K562 (cell line): Measurements from ENCODE around the gene FBXO27. TPM values are rescaled to one million over a fixed set of nuclear protein-coding genes. Genes with fewer than 3 reads are reported as not detected.

Experiments
- BRF1 ChIP-seq: IDR thresholded peaks from 3 replicates; pipeline ENCODE4 v1.6.1; 2011; ENCODE audit warnings: borderline replicate concordance, mild to moderate bottlenecking; ENCODE audit not compliant: insufficient read length; ENCODE audit errors: extremely low read depth
- CAMTA2 ChIP-seq: fragments of 250-450 bp; sonication (Bioruptor Pico); conservative IDR thresholded peaks from 2 replicates; pipeline ENCODE4 v1.5.1; 2022
- CBFA2T2 ChIP-seq: fragments of 450-650 bp; conservative IDR thresholded peaks from 2 replicates; pipeline ENCODE4 v1.6.1; 2017; ENCODE audit warnings: mild to moderate bottlenecking
- CEBPG ChIP-seq, 3 experiments: fragments of 200-800 bp in 1 of 3; sonication (Bioruptor generic) in 1 of 3; sonication (generic) in 1 of 3; formaldehyde crosslinking in 1 of 3; IDR thresholded peaks in 2 of 3; conservative IDR thresholded peaks in 1 of 3; 2 replicates each; pipeline versions ENCODE4 v1.6.1 to v1.8.0; 2016 to 2022; ENCODE audit warnings: missing compliant biosample characterization in 2 of 3, missing genetic modification characterization in 2 of 3, mild to moderate bottlenecking in 1 of 3, missing genetic modification reagents in 1 of 3
- E4F1 ChIP-seq: fragments of 250-450 bp; sonication (Bioruptor Pico); IDR thresholded peaks from 2 replicates; pipeline ENCODE4 v1.5.0; 2021; ENCODE audit warnings: mild to moderate bottlenecking, borderline replicate concordance
- ETV5 ChIP-seq: sonication (generic); formaldehyde crosslinking; IDR thresholded peaks from 2 replicates; pipeline ENCODE4 v1.4.0; 2020; ENCODE audit warnings: low read depth, mild to moderate bottlenecking, missing genetic modification reagents
- FOXK1 ChIP-seq: sonication (generic); formaldehyde crosslinking; IDR thresholded peaks from 2 replicates; pipeline ENCODE4 v1.8.0; 2022; ENCODE audit warnings: missing genetic modification reagents, mild to moderate bottlenecking, borderline replicate concordance
- GABPB2 ChIP-seq: fragments of 250-450 bp; sonication (Bioruptor Pico); conservative IDR thresholded peaks from 2 replicates; pipeline ENCODE4 v1.5.1; 2021; ENCODE audit warnings: mild to moderate bottlenecking
- MXI1 ChIP-seq: IDR thresholded peaks from 2 replicates; pipeline ENCODE4 v1.6.1; 2011; ENCODE audit warnings: low read depth, mild to moderate bottlenecking, improper control_type of control experiment, low read length
- NEUROD1 ChIP-seq: fragments of 150-350 bp; IDR thresholded peaks from 2 replicates; pipeline ENCODE4 v1.6.1; 2014; ENCODE audit warnings: borderline replicate concordance, low read length, low read depth; ENCODE audit not compliant: partially characterized antibody
- NFE2L1 ChIP-seq: fragments of 450-650 bp; IDR thresholded peaks from 2 replicates; pipeline ENCODE4 v1.6.1; 2016; ENCODE audit warnings: missing genetic modification characterization, low read depth, mild to moderate bottlenecking, missing compliant biosample characterization, moderate library complexity, borderline replicate concordance
- PHTF2 ChIP-seq: fragments of 250-450 bp; sonication (Bioruptor Pico); IDR thresholded peaks from 2 replicates; pipeline ENCODE4 v1.5.0; 2021; ENCODE audit warnings: mild to moderate bottlenecking
- POLR2B ChIP-seq: fragments of 450-650 bp; IDR thresholded peaks from 2 replicates; pipeline ENCODE4 v1.6.1; 2018; ENCODE audit warnings: low read depth; ENCODE audit not compliant: partially characterized antibody
- PRMT5 ChIP-seq: sonication (generic); formaldehyde crosslinking; IDR thresholded peaks from 2 replicates; pipeline ENCODE4 v1.5.0; 2020; ENCODE audit warnings: missing genetic modification reagents
- RBM15 ChIP-seq: fragments of 200-400 bp; formaldehyde crosslinking; IDR thresholded peaks from 2 replicates; pipeline ENCODE4 v1.6.1; 2018; ENCODE audit warnings: mild to moderate bottlenecking, low read length, moderate library complexity; ENCODE audit not compliant: insufficient read depth
- SIRT6 ChIP-seq: IDR thresholded peaks from one replicate; pipeline ENCODE4 v1.6.1; 2012; ENCODE audit warnings: low read depth, mild to moderate bottlenecking, control low read depth, inconsistent platforms, low read length, moderate library complexity
- SMAD3 ChIP-seq: fragments of 450-650 bp; formaldehyde crosslinking; conservative IDR thresholded peaks from 2 replicates; pipeline ENCODE4 v1.4.0; 2020; ENCODE audit warnings: mild to moderate bottlenecking
- SPI1 ChIP-seq: IDR thresholded peaks from 2 replicates; pipeline ENCODE4 v1.6.1; 2011; ENCODE audit warnings: low read depth, low read length, control low read depth, borderline replicate concordance
- XRCC4 ChIP-seq: IDR thresholded peaks from one replicate; pipeline ENCODE4 v1.6.1; 2011; ENCODE audit not compliant: insufficient read depth, insufficient read length; ENCODE audit errors: extremely low read depth
- XRCC5 ChIP-seq: fragments of 200-400 bp; formaldehyde crosslinking; IDR thresholded peaks from 2 replicates; pipeline ENCODE4 v1.6.1; 2017; ENCODE audit warnings: low read depth, mild to moderate bottlenecking, low read length
- ZNF324 ChIP-seq: fragments of 250-450 bp; sonication (Bioruptor Pico); IDR thresholded peaks from 2 replicates; pipeline ENCODE4 v1.4.0; 2020; ENCODE audit warnings: mild to moderate bottlenecking
- ZNF586 ChIP-seq: fragments of 450-650 bp; formaldehyde crosslinking; conservative IDR thresholded peaks from 2 replicates; pipeline ENCODE4 v1.4.0; 2020; ENCODE audit warnings: mild to moderate bottlenecking, moderate library complexity
- ZNF668 ChIP-seq: fragments of 250-450 bp; sonication (Bioruptor Pico); IDR thresholded peaks from 2 replicates; pipeline ENCODE4 v1.8.0; 2022; ENCODE audit warnings: mild to moderate bottlenecking, inconsistent platforms
- ZNF699 ChIP-seq: fragments of 250-450 bp; sonication (Bioruptor Pico); IDR thresholded peaks from 2 replicates; pipeline ENCODE4 v1.8.0; 2021; ENCODE audit warnings: mild to moderate bottlenecking, moderate library complexity; ENCODE audit not compliant: insufficient replicate concordance
- ZNF75A ChIP-seq: fragments of 450-650 bp; formaldehyde crosslinking; IDR thresholded peaks from 2 replicates; pipeline ENCODE4 v1.4.0; 2020; ENCODE audit warnings: mild to moderate bottlenecking
- polyA plus RNA-seq, 8 experiments: library from polyadenylated mRNA; depleted of rRNA in 4 of 8; stranded (reverse) in 5 of 8; unstranded in 3 of 8; fragments of >200 nt; fragmentation: Nextera tagmentation in 2 of 8; fragmentation: Illumina TruSeq in 1 of 8; extraction: Ambion mirVana in 2 of 8; extraction: Trizol in 1 of 8; gene quantifications; 2 replicates each; pipeline versions ENCODE4 v1.2.1 to v1.2.3, GENCODE V29; 2011 to 2014; ENCODE audit warnings: inconsistent platforms in 1 of 8, missing spikeins in 1 of 8
- total RNA-seq, 7 experiments: library from RNA; depleted of rRNA in 6 of 7; stranded (reverse); fragments of >200 nt in 6 of 7; fragmentation: Illumina TruSeq in 2 of 7; extraction: Trizol in 2 of 7; gene quantifications; 2 replicates each; pipeline versions ENCODE4 v1.2.1 to v1.2.3, GENCODE V29; 2011 to 2021; ENCODE audit warnings: low replicate concordance in 1 of 7
- TF ChIP-seq, protein P1 (sequence below), 2 experiments: IDR thresholded peaks; 2 replicates each; pipeline ENCODE4 v1.6.1; 2011; ENCODE audit warnings: borderline replicate concordance in 1 of 2, control low read depth in 1 of 2, low read depth in 1 of 2, low read length in 1 of 2, mild to moderate bottlenecking in 1 of 2, mixed read lengths in 1 of 2, moderate library complexity in 1 of 2; ENCODE audit not compliant: insufficient read depth in 1 of 2, insufficient read length in 1 of 2, poor library complexity in 1 of 2, severe bottlenecking in 1 of 2; ENCODE audit errors: extremely low read depth in 1 of 2

Gene FBXO27
- total and polyA plus RNA-seq, 9 of the 15 experiments (the other 6 are each of a cell fraction or from before 2014, with no cell fraction given) = 1.8 to 11.0 (median 6.3) TPM

- 0 out of 2 replicates have a peak, but pooled peaks have one; percentile 3 for TF ChIP-seq CBFA2T2
- no peak for TF ChIP-seq PRMT5 (CRISPR knock-in tag)
- no peak for TF ChIP-seq ZNF586 (CRISPR knock-in tag)
- TF ChIP-seq, protein P1, sequence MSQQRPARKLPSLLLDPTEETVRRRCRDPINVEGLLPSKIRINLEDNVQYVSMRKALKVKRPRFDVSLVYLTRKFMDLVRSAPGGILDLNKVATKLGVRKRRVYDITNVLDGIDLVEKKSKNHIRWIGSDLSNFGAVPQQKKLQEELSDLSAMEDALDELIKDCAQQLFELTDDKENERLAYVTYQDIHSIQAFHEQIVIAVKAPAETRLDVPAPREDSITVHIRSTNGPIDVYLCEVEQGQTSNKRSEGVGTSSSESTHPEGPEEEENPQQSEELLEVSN (IDR thresholded peaks at IDR 0.05; ENCODE audit: borderline replicate concordance in 1 of 2, extremely low read depth in 1 of 2, insufficient read depth in 1 of 2, insufficient read length in 1 of 2, low read depth in 1 of 2, low read length in 1 of 2, poor library complexity in 1 of 2, severe bottlenecking in 1 of 2) = peak; percentile 72 to 77
- TF ChIP-seq CAMTA2 = no peak
- no peak for TF ChIP-seq GABPB2
- no peak for TF ChIP-seq ZNF668 (CRISPR knock-in tag)
- no peak for TF ChIP-seq CEBPG (CRISPR knock-in tag; IDR thresholded peaks at IDR 0.05)
- TF ChIP-seq CEBPG (tag; conservative IDR thresholded peaks at IDR 0.05 in 1 of 2, IDR thresholded peaks at IDR 0.05 in 1 of 2) = no peak
- TF ChIP-seq NEUROD1 = no peak
- TF ChIP-seq ETV5 (CRISPR knock-in tag) = no peak
- TF ChIP-seq SPI1 = no peak
- no peak for TF ChIP-seq E4F1 (CRISPR knock-in tag)
- TF ChIP-seq ZNF324 (CRISPR knock-in tag) = no peak
- no peak for TF ChIP-seq NFE2L1 (tag)
- no peak for TF ChIP-seq XRCC4
- no peak for TF ChIP-seq RBM15
- no peak for TF ChIP-seq POLR2B
- no peak for TF ChIP-seq PHTF2 (CRISPR knock-in tag)
- peak; percentile 54; the same call in 1 of the 2 replicates for TF ChIP-seq XRCC5
- peak; percentile 80 for TF ChIP-seq MXI1
- no peak for TF ChIP-seq FOXK1 (CRISPR knock-in tag)
- no peak for TF ChIP-seq BRF1
- TF ChIP-seq ZNF75A (CRISPR knock-in tag) = no peak
- TF ChIP-seq SMAD3 (CRISPR knock-in tag) = no peak
- TF ChIP-seq SIRT6 = no peak
- no peak for TF ChIP-seq ZNF699
Measured at GRCh38 chr19:38975214-38975860, 57.0 kb downstream of the FBXO27 start, which contains the start of gene FBXO17 (continued).
